GM12891 (cell line): ENCODE measurements around the gene EFCAB14.
"Not testable (repeated sequence)": the region's sequence is repeated elsewhere in the genome, so short reads cannot be mapped to it uniquely, and the experiment has no call there.

Source experiments
- PAX5 ChIP-seq: IDR thresholded peaks from 2 replicates; pipeline ENCODE4 v1.6.1; 2011; ENCODE audit warnings: low read length, moderate library complexity, mild to moderate bottlenecking; ENCODE audit not compliant: insufficient read depth, severe bottlenecking
- POLR2A ChIP-seq: IDR thresholded peaks from 2 replicates; pipeline ENCODE4 v1.6.1; 2011; ENCODE audit warnings: low read depth, low read length, control low read depth
- POLR2AphosphoS5 ChIP-seq: IDR thresholded peaks from 2 replicates; pipeline ENCODE4 v1.6.1; 2011; ENCODE audit warnings: low read depth, low read length, control low read depth
- SPI1 ChIP-seq: IDR thresholded peaks from 2 replicates; pipeline ENCODE4 v1.6.1; 2011; ENCODE audit warnings: low read depth, low read length, control low read depth
- TAF1 ChIP-seq: IDR thresholded peaks from 2 replicates; pipeline ENCODE4 v1.6.1; 2011; ENCODE audit warnings: low read depth, low read length, control low read depth

GRCh38 chr1:46694676-46695075 is 24.2 kb downstream of the EFCAB14 start:
- not testable (repeated sequence) for TF ChIP-seq POLR2AphosphoS5, POLR2A, TAF1, SPI1, PAX5
